GM18858 (cell line): ENCODE results near the gene POU6F1.
A peak's percentile ranks its signal among the peaks of the same experiment; 100 is the strongest.
"Not testable (repeated sequence)": the region's sequence is repeated elsewhere in the genome, so short reads cannot be mapped to it uniquely, and the experiment has no call there.

ENCODE experiments used
- ATAC-seq: cut with Tn5 transposase; IDR thresholded peaks from one replicate; pipeline ENCODE4 v1.9.1; 2021; ENCODE audit not compliant: unreplicated experiment

Gene POU6F1

GRCh38 chr12:51217968-51218606, at the start of gene POU6F1:
POU6F1 (minus strand) TSS chr12:51218062; CDS start chr12:51206836, 11,226 bp downstream.
- peak; percentile 43 for ATAC-seq

GRCh38 chr12:51265024-51265423, 47.2 kb upstream of the POU6F1 start:
- ATAC-seq: peak; percentile 70

GRCh38 chr12:51264297-51264696, 46.4 kb upstream of the POU6F1 start:
- ATAC-seq: no peak

GRCh38 chr12:51263341-51263740, 45.5 kb upstream of the POU6F1 start:
- ATAC-seq: no peak

GRCh38 chr12:51262758-51263177, 44.9 kb upstream of the POU6F1 start:
- no peak for ATAC-seq

- ATAC-seq: not testable (repeated sequence)
Measured at GRCh38 chr12:51259600-51259999, 41.7 kb upstream of the POU6F1 start.

GRCh38 chr12:51254536-51254935, 36.7 kb upstream of the POU6F1 start:
- ATAC-seq: no peak

GRCh38 chr12:51253276-51253675, 35.4 kb upstream of the POU6F1 start:
- no peak for ATAC-seq

GRCh38 chr12:51247523-51248206, 29.8 kb upstream of the POU6F1 start:
- ATAC-seq: no peak

GRCh38 chr12:51246254-51246853, 28.5 kb upstream of the POU6F1 start:
- no peak for ATAC-seq

GRCh38 chr12:51245476-51246253, 27.8 kb upstream of the POU6F1 start:
- no peak for ATAC-seq

GRCh38 chr12:51244269-51244668, 26.4 kb upstream of the POU6F1 start:
- ATAC-seq: no peak

- no peak for ATAC-seq
Measured at GRCh38 chr12:51242876-51243275, 25.0 kb upstream of the POU6F1 start.

GRCh38 chr12:51242120-51242519, 24.3 kb upstream of the POU6F1 start:
- ATAC-seq: no peak

- ATAC-seq: no peak
Measured at GRCh38 chr12:51240971-51241370, 23.1 kb upstream of the POU6F1 start.

GRCh38 chr12:51238510-51239334, 20.9 kb upstream of the POU6F1 start, which contains the start of gene DAZAP2:
DAZAP2 (plus strand) TSS chr12:51238826; CDS start chr12:51238908, 82 bp downstream.
- peak; percentile 73 for ATAC-seq

- ATAC-seq: no peak
Measured at GRCh38 chr12:51238037-51238509, 20.2 kb upstream of the POU6F1 start.

GRCh38 chr12:51234530-51234929, 16.7 kb upstream of the POU6F1 start:
- no peak for ATAC-seq

- ATAC-seq: no peak
Measured at GRCh38 chr12:51232642-51233041, 14.8 kb upstream of the POU6F1 start.

GRCh38 chr12:51229116-51229809, 11.4 kb upstream of the POU6F1 start:
- ATAC-seq: no peak
